HepG2 (cell line): ENCODE results near the gene ACTRT2.

Source experiments
- HNF4G ChIP-seq, 2 experiments: sonication (generic) in 1 of 2; formaldehyde crosslinking in 1 of 2; IDR thresholded peaks; 2 replicates each; pipeline versions ENCODE4 v1.4.0 to v1.6.1; 2011 to 2020; ENCODE audit warnings: borderline replicate concordance in 2 of 2, low read depth in 2 of 2, mild to moderate bottlenecking in 2 of 2, low read length in 1 of 2, missing genetic modification reagents in 1 of 2, moderate library complexity in 1 of 2
- SYNCRIP ChIP-seq: fragments of 200-400 bp; formaldehyde crosslinking; IDR thresholded peaks from 2 replicates; pipeline ENCODE4 v1.6.1; 2018; ENCODE audit warnings: mild to moderate bottlenecking, low read depth, low read length; ENCODE audit not compliant: insufficient read depth

DNA sequence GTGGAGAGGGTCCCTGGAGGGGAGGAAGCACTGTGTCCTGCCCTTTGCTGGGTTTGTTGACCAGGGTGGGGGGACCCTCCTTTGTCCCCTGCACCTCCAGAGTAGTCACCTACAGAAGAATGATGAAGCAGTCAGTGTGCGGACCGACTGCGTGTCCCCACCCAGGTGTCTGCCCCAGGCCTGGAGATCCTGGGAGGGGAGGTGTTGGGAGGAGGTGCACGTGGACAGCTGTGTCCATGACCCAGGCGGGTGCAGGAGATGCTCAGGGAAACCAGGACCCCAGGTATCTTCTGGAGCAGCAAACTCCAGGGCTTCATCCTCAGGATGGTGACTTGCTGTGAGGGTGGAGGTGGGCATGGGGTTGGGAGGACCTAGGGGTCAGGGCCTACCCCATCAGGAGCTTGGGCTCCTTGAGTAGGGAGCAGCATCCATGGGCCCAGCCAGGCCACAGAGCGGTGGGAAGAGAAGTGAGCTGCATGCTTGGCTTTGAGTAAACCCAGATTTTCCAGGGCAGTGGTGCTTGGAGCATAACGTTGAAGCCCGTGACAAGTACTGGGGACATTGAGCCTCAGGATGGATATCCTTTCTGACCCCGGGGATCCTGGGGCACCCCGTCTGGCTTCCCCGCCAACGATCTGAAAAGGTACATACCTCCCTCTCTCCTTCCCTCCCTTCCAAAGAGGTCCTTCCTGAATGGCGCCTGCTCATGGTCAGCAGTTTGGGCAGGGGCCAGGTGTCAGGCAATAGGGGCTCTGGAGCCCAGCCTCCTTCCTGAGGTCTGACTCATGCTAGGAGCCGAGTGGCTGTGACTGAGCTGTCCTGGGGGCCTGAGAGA lies 13.7 kb downstream of the ACTRT2 start:
- TF ChIP-seq HNF4G (IDR thresholded peaks at IDR 0.05; ENCODE audit: borderline replicate concordance, low read depth, low read length) (no peak), HNF4G (CRISPR knock-in tag; IDR thresholded peaks at IDR 0.05; ENCODE audit: borderline replicate concordance, low read depth) (no peak), SYNCRIP (no peak)
